ENCODE results near the gene COL16A1.

The COL16A1 gene

GRCh38 chr1:31621498-31621820, 82.4 kb downstream of the COL16A1 start:
- DNase-seq = no peak

DNA sequence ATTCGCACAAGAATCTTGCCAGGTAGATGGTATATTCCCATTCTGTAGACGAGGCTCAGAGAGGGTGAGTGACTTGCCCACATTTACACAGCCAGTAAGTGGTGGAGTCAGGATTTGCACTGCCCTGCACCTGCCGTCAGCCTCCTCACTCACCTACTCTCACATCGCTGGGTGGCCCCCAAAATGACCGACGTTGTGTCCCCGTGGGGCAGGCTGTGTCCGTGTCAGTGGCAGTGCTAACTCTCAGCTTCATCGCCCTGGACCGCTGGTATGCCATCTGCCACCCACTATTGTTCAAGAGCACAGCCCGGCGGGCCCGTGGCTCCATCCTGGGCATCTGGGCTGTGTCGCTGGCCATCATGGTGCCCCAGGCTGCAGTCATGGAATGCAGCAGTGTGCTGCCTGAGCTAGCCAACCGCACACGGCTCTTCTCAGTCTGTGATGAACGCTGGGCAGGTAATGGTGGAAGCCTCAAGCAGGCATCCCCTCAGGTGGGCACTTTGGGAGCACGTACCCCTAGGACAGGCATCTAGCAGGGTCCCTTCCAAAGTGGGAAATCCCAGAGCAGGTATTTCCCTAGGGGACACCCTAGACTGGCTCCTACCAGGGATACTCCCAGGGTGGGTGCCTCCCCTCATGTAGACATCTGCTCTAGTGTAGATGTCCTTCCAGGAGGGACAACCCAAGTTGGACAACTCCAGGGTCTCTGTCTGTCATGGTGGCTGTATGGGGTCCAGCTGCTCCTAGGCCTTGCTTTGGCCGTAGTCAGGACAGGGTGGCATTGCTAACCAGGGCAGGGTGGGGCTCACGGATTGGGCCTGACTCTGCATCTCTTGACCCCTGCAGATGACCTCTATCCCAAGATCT, 83.0 kb downstream of the COL16A1 start:
- DNase-seq = no peak

DNA sequence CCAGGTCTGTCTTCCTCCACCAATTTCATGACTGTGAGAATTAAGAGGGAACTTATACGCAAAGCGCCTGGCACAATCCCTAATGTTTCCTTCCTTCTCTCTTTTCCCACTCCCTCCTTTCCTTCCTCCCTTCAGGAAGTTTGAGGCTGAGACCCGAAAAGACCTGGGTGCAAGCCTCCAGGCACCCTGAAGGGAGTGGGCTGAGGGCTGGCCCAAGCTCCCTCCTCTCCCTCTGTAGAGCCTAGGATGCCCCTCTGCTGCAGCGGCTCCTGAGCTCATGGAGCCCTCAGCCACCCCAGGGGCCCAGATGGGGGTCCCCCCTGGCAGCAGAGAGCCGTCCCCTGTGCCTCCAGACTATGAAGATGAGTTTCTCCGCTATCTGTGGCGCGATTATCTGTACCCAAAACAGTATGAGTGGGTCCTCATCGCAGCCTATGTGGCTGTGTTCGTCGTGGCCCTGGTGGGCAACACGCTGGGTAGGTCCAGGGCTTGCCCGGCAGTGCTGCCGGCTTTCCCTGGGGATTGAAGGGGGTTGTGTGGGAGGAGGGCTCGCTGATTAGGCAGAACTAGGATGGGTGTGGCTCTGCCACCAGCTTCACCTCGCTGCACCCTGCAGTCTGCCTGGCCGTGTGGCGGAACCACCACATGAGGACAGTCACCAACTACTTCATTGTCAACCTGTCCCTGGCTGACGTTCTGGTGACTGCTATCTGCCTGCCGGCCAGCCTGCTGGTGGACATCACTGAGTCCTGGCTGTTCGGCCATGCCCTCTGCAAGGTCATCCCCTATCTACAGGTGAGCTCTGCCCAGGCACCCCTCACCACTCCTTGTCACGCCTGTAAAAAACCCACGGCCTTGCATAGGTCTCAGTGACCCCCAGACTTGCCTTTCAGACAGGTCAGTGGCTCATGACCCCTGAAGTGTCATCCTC, 84.6 kb downstream of the COL16A1 start:
- no peak for DNase-seq

- no peak for DNase-seq
These were observed 85.7 kb downstream of the COL16A1 start for GRCh38 chr1:31617916-31618746.

DNA sequence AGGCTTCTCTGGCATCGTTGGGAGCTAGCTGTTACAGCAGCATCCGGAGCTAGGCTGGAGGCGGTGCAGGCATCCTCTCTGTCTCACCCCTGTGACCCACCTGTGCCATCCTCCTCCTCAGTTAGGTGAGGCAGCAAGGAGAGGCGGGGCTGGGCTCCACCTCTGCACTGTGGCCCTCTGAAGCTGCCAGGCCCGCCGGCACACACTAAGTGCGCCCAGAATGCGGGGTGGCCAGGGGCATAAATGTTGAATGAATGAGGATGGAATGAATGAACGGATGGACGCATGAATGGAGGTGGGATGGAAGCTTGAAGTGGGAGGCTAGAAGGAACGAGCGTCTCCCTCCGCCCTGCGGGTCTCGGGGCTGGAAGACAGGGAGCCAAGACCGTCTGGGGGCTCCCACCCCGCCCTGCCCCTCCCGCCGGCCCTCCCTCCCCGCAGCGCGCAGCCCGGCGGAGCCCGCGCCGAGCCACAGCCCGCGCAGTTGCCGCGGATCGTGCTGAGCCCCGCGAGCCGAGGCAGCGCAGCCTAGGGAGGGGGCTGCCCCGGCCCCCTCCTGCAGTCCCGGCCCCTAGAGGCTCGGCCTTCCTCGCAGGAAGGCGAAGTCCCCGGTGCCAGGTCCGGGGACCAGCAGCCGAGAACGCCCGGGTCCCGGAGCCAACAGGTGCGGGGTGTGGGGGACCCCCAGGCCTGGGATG, 86.5 kb downstream of the COL16A1 start, which contains the start of gene HCRTR1:
TSS of gene HCRTR1 (plus strand) at position 472 of the 698 bp plus-strand sequence. CDS start 1,504 bp downstream, outside the sequence.
- DNase-seq = no peak

GRCh38 chr1:31615939-31616338, 87.9 kb downstream of the COL16A1 start:
- no peak for DNase-seq

GRCh38 chr1:31615414-31615813, 88.4 kb downstream of the COL16A1 start:
- no peak for DNase-seq

- no peak for DNase-seq
These were observed 89.3 kb downstream of the COL16A1 start for GRCh38 chr1:31614414-31615005.

GRCh38 chr1:31609514-31610118, 94.2 kb downstream of the COL16A1 start:
- no peak for DNase-seq

GRCh38 chr1:31607360-31607759, 96.5 kb downstream of the COL16A1 start:
- DNase-seq = no peak

- no peak for DNase-seq
These were observed 97.8 kb downstream of the COL16A1 start for GRCh38 chr1:31605908-31606427.
